ENCODE measurements around the gene SLC48A1. TPM values are rescaled to one million over a fixed set of nuclear protein-coding genes. Genes with fewer than 3 reads are reported as not detected.
A peak's percentile ranks its signal among the peaks of the same experiment; 100 is the strongest.

Gene SLC48A1
- total RNA-seq, 1 experiment from 2014 or later, result 20.0 TPM

GRCh38 chr12:47752552-47752951 lies 20.5 kb upstream of the SLC48A1 start:
- RAD21 ChIA-PET (ENCODE audit: low non-redundant PET in 1 of 2, low total read pairs in 2 of 2, uncharacterized antibody in 2 of 2, unreplicated experiment in 2 of 2), result no interaction called here
- Histone ChIP-seq H2AFZ (ENCODE audit: low read depth, low read length, poor library complexity, severe bottlenecking) (no peak overlapping the region), H3K27me3 (ENCODE audit: insufficient read depth, low read length) (no peaks in the 10 kb centered on the region), H3K4me3 (replicated peaks in 1 of 2; ENCODE audit: low read depth in 1 of 2, low read length in 2 of 2) (no peak overlapping the region), H3K9me2 (ENCODE audit: insufficient read depth) (no peaks in the 10 kb centered on the region), H3K9ac (ENCODE audit: low read length) (peak overlapping the region; percentile 40), H3K36me3 (ENCODE audit: control insufficient read depth in 1 of 2, insufficient read depth in 2 of 2, low read length in 2 of 2) (no peaks in the 10 kb centered on the region), H4K20me1 (ENCODE audit: insufficient read depth) (no peaks in the 10 kb centered on the region), H3K27ac (ENCODE audit: low read depth, low read length) (no peak overlapping the region), H3K79me2 (ENCODE audit: insufficient read depth, low read length) (no peaks in the 10 kb centered on the region), H3K4me2 (ENCODE audit: low read length) (peak overlapping the region; percentile 85), H3K4me1 (ENCODE audit: control insufficient read depth in 1 of 2, insufficient read depth in 2 of 2, low read length in 2 of 2) (peaks cover 32 to 42% of the 10 kb centered on the region in 2 experiments), H3K9me3 (ENCODE audit: control insufficient read depth in 1 of 2, insufficient read depth in 1 of 2, low read depth in 1 of 2, low read length in 2 of 2) (no peaks in the 10 kb centered on the region)
- BruUV-seq (replicated peaks), result no TSS peak
- intact Hi-C loops (cut with micrococcal nuclease), result no loop called here
- DNase-seq (ENCODE audit: low read depth, low spot score) (no peak), ATAC-seq (no peak)
- POLR2A ChIA-PET, result no interaction called here
- CTCF ChIA-PET, result interaction anchor here (3.5 to 9.1 kb wide), 2 partner anchors 10 to 14 kb away, joined by 25 to 75 read pairs; no protein-coding TSS in a partner anchor
- TF ChIP-seq POLR2A (IDR thresholded peaks at IDR 0.05; ENCODE audit: borderline replicate concordance, extremely low read depth, insufficient read depth, insufficient read length) (no peak), MAX (IDR thresholded peaks at IDR 0.05) (no peak), SIN3A (IDR thresholded peaks at IDR 0.05; ENCODE audit: low read depth) (no peak), FOSL1 (IDR thresholded peaks at IDR 0.05; ENCODE audit: low read depth) (no peak), EZH2 (IDR thresholded peaks at IDR 0.05) (no peak), POLR2AphosphoS5 (IDR thresholded peaks at IDR 0.05; ENCODE audit: low read depth, low read length) (no peak), ZFX (IDR thresholded peaks at IDR 0.05) (no peak), ATF3 (IDR thresholded peaks at IDR 0.05) (no peak), ZBTB33 (IDR thresholded peaks at IDR 0.05; ENCODE audit: extremely low read depth, insufficient replicate concordance, low read length) (no peak), JUND (IDR thresholded peaks at IDR 0.05) (no peak), EGR1 (IDR thresholded peaks at IDR 0.05; ENCODE audit: low read depth) (no peak), SP1 (IDR thresholded peaks at IDR 0.05; ENCODE audit: low read depth) (no peak), CTCF (IDR thresholded peaks at IDR 0.05 in 2 of 3, conservative IDR thresholded peaks at IDR 0.05 in 1 of 3; ENCODE audit: borderline replicate concordance in 1 of 3, insufficient read depth in 1 of 3, low read depth in 2 of 3, low read length in 2 of 3) (no peak)
